ENCODE data around the gene STRIT1.

The STRIT1 gene

GRCh38 chr3:155296413-155296812 is 2.9 kb upstream of the STRIT1 start:
- no peak overlapping the region for H3K9ac ChIP-seq
- H3K27ac ChIP-seq: no peak overlapping the region
- H3K4me1 ChIP-seq (ENCODE audit: low read depth, poor library complexity, severe bottlenecking): no peaks in the 10 kb centered on the region
- no peak overlapping the region for H3K4me2 ChIP-seq
- no peaks in the 10 kb centered on the region for H4K20me1 ChIP-seq (ENCODE audit: insufficient read depth)
- TF ChIP-seq CTCF (conservative IDR thresholded peaks at IDR 0.05; ENCODE audit: low read depth, low read length): no peak
- H2AFZ ChIP-seq (ENCODE audit: low read depth): no peak overlapping the region
- no peaks in the 10 kb centered on the region for H3K36me3 ChIP-seq (ENCODE audit: insufficient read depth)
- no peaks in the 10 kb centered on the region for H3K27me3 ChIP-seq (ENCODE audit: insufficient read depth, low read depth)
- H3K79me2 ChIP-seq (ENCODE audit: insufficient read depth, low read depth): no peaks in the 10 kb centered on the region
- H3K4me3 ChIP-seq (IDR thresholded peaks at IDR 0.05; ENCODE audit: insufficient read depth, low read depth, low read length): no peak overlapping the region

- Histone ChIP-seq H3K79me2 (ENCODE audit: insufficient read depth, low read depth) (no peaks in the 10 kb centered on the region), H3K9ac (no peak overlapping the region)
- TF ChIP-seq CTCF (conservative IDR thresholded peaks at IDR 0.05; ENCODE audit: low read depth, low read length): no peak
Observed at GRCh38 chr3:155292693-155293092, 790 bp downstream of the STRIT1 start.

GRCh38 chr3:155292133-155292532 is 1.4 kb downstream of the STRIT1 start:
- H3K4me3 ChIP-seq (IDR thresholded peaks at IDR 0.05; ENCODE audit: insufficient read depth, low read depth, low read length): no peak overlapping the region
- no peak overlapping the region for H3K27ac ChIP-seq
- no peaks in the 10 kb centered on the region for H3K36me3 ChIP-seq (ENCODE audit: insufficient read depth)
- no peaks in the 10 kb centered on the region for H4K20me1 ChIP-seq (ENCODE audit: insufficient read depth)
- H3K79me2 ChIP-seq (ENCODE audit: insufficient read depth, low read depth): no peaks in the 10 kb centered on the region
- H3K9ac ChIP-seq: no peak overlapping the region
- no peak overlapping the region for H2AFZ ChIP-seq (ENCODE audit: low read depth)
- H3K4me1 ChIP-seq (ENCODE audit: low read depth, poor library complexity, severe bottlenecking): no peaks in the 10 kb centered on the region
- no peak for TF ChIP-seq CTCF (conservative IDR thresholded peaks at IDR 0.05; ENCODE audit: low read depth, low read length)
- no peak overlapping the region for H3K4me2 ChIP-seq
- H3K27me3 ChIP-seq (ENCODE audit: insufficient read depth, low read depth): no peaks in the 10 kb centered on the region

More at GRCh38 chr3:155292693-155293092, 790 bp downstream of the STRIT1 start:
- Histone ChIP-seq H3K4me1 (ENCODE audit: low read depth, poor library complexity, severe bottlenecking) (no peaks in the 10 kb centered on the region), H3K4me3 (IDR thresholded peaks at IDR 0.05; ENCODE audit: insufficient read depth, low read depth, low read length) (no peak overlapping the region), H3K4me2 (no peak overlapping the region), H2AFZ (ENCODE audit: low read depth) (no peak overlapping the region), H4K20me1 (ENCODE audit: insufficient read depth) (no peaks in the 10 kb centered on the region), H3K27me3 (ENCODE audit: insufficient read depth, low read depth) (no peaks in the 10 kb centered on the region), H3K36me3 (ENCODE audit: insufficient read depth) (no peaks in the 10 kb centered on the region), H3K27ac (no peak overlapping the region)

GRCh38 chr3:155286736-155287135 is 6.7 kb downstream of the STRIT1 start:
- H3K9ac ChIP-seq: no peak overlapping the region
- H3K4me3 ChIP-seq (IDR thresholded peaks at IDR 0.05; ENCODE audit: insufficient read depth, low read depth, low read length): no peak overlapping the region
- no peak overlapping the region for H3K4me2 ChIP-seq
- H3K79me2 ChIP-seq (ENCODE audit: insufficient read depth, low read depth): no peaks in the 10 kb centered on the region
- no peak overlapping the region for H2AFZ ChIP-seq (ENCODE audit: low read depth)
- no peak for TF ChIP-seq CTCF (conservative IDR thresholded peaks at IDR 0.05; ENCODE audit: low read depth, low read length)
- H3K27me3 ChIP-seq (ENCODE audit: insufficient read depth, low read depth): no peaks in the 10 kb centered on the region
- H3K36me3 ChIP-seq (ENCODE audit: insufficient read depth): no peaks in the 10 kb centered on the region
- H4K20me1 ChIP-seq (ENCODE audit: insufficient read depth): no peaks in the 10 kb centered on the region
- no peak overlapping the region for H3K27ac ChIP-seq
- peaks cover 16% of the 10 kb centered on the region for H3K4me1 ChIP-seq (ENCODE audit: low read depth, poor library complexity, severe bottlenecking)
